H9 (cell line): Measurements from ENCODE around the gene KCTD5. TPM values are rescaled to one million over a fixed set of nuclear protein-coding genes. Genes with fewer than 3 reads are reported as not detected.

Source experiments
- DNase-seq: peaks from one replicate; pipeline ENCODE4 v3.0.0-alpha.2; 2017
- H2AFZ ChIP-seq: one replicate; pipeline ENCODE4 v1.6.1; 2013; ENCODE audit warnings: mild to moderate bottlenecking, low read length, control low read depth, moderate library complexity
- H2AK5ac ChIP-seq: 2 replicates; pipeline ENCODE4 v1.6.1; 2013; ENCODE audit warnings: low read length, control low read depth, mixed read lengths; ENCODE audit not compliant: insufficient read length
- H2BK120ac ChIP-seq: one replicate; pipeline ENCODE4 v1.6.1; 2013; ENCODE audit warnings: low read depth, mild to moderate bottlenecking, low read length, control low read depth, inconsistent platforms; ENCODE audit not compliant: poor library complexity, severe bottlenecking
- H2BK12ac ChIP-seq: 2 replicates; pipeline ENCODE4 v1.6.1; 2013; ENCODE audit warnings: low read length, control low read depth, mixed read lengths, low read depth; ENCODE audit not compliant: insufficient read length
- H2BK15ac ChIP-seq: 2 replicates; pipeline ENCODE4 v1.6.1; 2013; ENCODE audit warnings: low read depth, low read length, control low read depth
- H2BK20ac ChIP-seq: one replicate; pipeline ENCODE4 v1.6.1; 2013; ENCODE audit warnings: low read depth, mild to moderate bottlenecking, low read length, control low read depth, inconsistent platforms; ENCODE audit not compliant: poor library complexity, severe bottlenecking
- H2BK5ac ChIP-seq: 2 replicates; pipeline ENCODE4 v1.6.1; 2013; ENCODE audit warnings: low read length, control low read depth, mixed read lengths; ENCODE audit not compliant: insufficient read length
- H3K14ac ChIP-seq: 2 replicates; pipeline ENCODE4 v1.6.1; 2013; ENCODE audit warnings: low read length, control low read depth; ENCODE audit not compliant: insufficient read depth
- H3K18ac ChIP-seq: 2 replicates; pipeline ENCODE4 v1.6.1; 2013; ENCODE audit warnings: low read depth, mild to moderate bottlenecking, mixed read lengths, low read length, control low read depth; ENCODE audit not compliant: insufficient read length
- H3K23ac ChIP-seq: 2 replicates; pipeline ENCODE4 v1.6.1; 2013; ENCODE audit warnings: low read length, control low read depth, mixed read lengths, low read depth; ENCODE audit not compliant: insufficient read length
- H3K23me2 ChIP-seq: 2 replicates; pipeline ENCODE4 v1.6.1; 2013; ENCODE audit warnings: low read depth, mild to moderate bottlenecking, mixed read lengths, low read length, control low read depth; ENCODE audit not compliant: insufficient read length, poor library complexity, severe bottlenecking
- H3K27ac ChIP-seq: 2 replicates; pipeline ENCODE4 v1.5.1; 2013; ENCODE audit warnings: low read length, control low read depth, mixed read lengths, low read depth; ENCODE audit not compliant: insufficient read length
- H3K27me3 ChIP-seq: 2 replicates; pipeline ENCODE4 v1.6.1; 2013; ENCODE audit warnings: low read length, control low read depth, inconsistent platforms; ENCODE audit not compliant: insufficient read depth
- H3K4ac ChIP-seq: 2 replicates; pipeline ENCODE4 v1.6.1; 2013; ENCODE audit warnings: low read depth, mild to moderate bottlenecking, control low read depth, inconsistent platforms, low read length, moderate library complexity
- H3K4me1 ChIP-seq: 2 replicates; pipeline ENCODE4 v1.6.1; 2013; ENCODE audit warnings: low read length, control low read depth, inconsistent platforms; ENCODE audit not compliant: insufficient read depth
- H3K4me2 ChIP-seq: 2 replicates; pipeline ENCODE4 v1.6.1; 2013; ENCODE audit warnings: low read length, control low read depth, mixed read lengths; ENCODE audit not compliant: insufficient read length, insufficient read depth
- H3K56ac ChIP-seq: 2 replicates; pipeline ENCODE4 v1.6.1; 2013; ENCODE audit warnings: low read depth, mild to moderate bottlenecking, mixed read lengths, low read length, control low read depth; ENCODE audit not compliant: insufficient read length
- H3K79me1 ChIP-seq: 2 replicates; pipeline ENCODE4 v1.6.1; 2013; ENCODE audit warnings: low read depth, mild to moderate bottlenecking, moderate library complexity, low read length, control low read depth, inconsistent platforms; ENCODE audit not compliant: insufficient read depth, poor library complexity, severe bottlenecking
- H3K79me2 ChIP-seq: 2 replicates; pipeline ENCODE4 v1.6.1; 2013; ENCODE audit warnings: low read length, control low read depth, inconsistent platforms; ENCODE audit not compliant: insufficient read depth
- H3K9ac ChIP-seq: 2 replicates; pipeline ENCODE4 v1.6.1; 2013; ENCODE audit warnings: low read length, control low read depth, mixed read lengths; ENCODE audit not compliant: insufficient read length; ENCODE audit errors: extremely low read depth
- H3K9me3 ChIP-seq: one replicate; pipeline ENCODE4 v1.6.1; 2013; ENCODE audit warnings: low read depth, low read length, inconsistent platforms; ENCODE audit not compliant: control insufficient read depth
- H3T11ph ChIP-seq: one replicate; pipeline ENCODE4 v1.6.1; 2013; ENCODE audit warnings: mild to moderate bottlenecking, low read length, control low read depth, inconsistent platforms
- H4K20me1 ChIP-seq: one replicate; pipeline ENCODE4 v1.6.1; 2013; ENCODE audit not compliant: control insufficient read depth, insufficient read length, insufficient read depth
- H4K5ac ChIP-seq: 2 replicates; pipeline ENCODE4 v1.6.1; 2013; ENCODE audit warnings: low read depth, mild to moderate bottlenecking, mixed read lengths, low read length, control low read depth; ENCODE audit not compliant: insufficient read length
- H4K8ac ChIP-seq: replicated peaks from 2 replicates; pipeline ENCODE4 v1.6.1; 2013; ENCODE audit warnings: low read length, control low read depth, mixed read lengths, low read depth; ENCODE audit not compliant: insufficient read length
- H4K91ac ChIP-seq: 2 replicates; pipeline ENCODE4 v1.6.1; 2013; ENCODE audit warnings: low read depth, mild to moderate bottlenecking, moderate library complexity, mixed read lengths, low read length, control low read depth; ENCODE audit not compliant: insufficient read length
- H3K27ac Mint-ChIP-seq, 3 experiments: 2 replicates in 2 of 3; 3 replicates in 1 of 3; pipeline ENCODE4 v1.8.0; 2020 to 2021; ENCODE audit warnings: mixed read lengths in 3 of 3, mild to moderate bottlenecking in 1 of 3, moderate library complexity in 1 of 3
- H3K27me3 Mint-ChIP-seq: 2 replicates; pipeline ENCODE4 v1.8.0; 2021; ENCODE audit warnings: low read depth, mild to moderate bottlenecking, moderate library complexity, mixed read lengths
- H3K36me3 Mint-ChIP-seq, 3 experiments: 2 replicates in 2 of 3; 3 replicates in 1 of 3; pipeline ENCODE4 v1.8.0; 2020 to 2021; ENCODE audit warnings: low read depth in 3 of 3, mixed read lengths in 3 of 3; ENCODE audit not compliant: insufficient read depth in 1 of 3
- H3K4me1 Mint-ChIP-seq, 2 experiments: 2 replicates each; pipeline ENCODE4 v1.8.0; 2020; ENCODE audit warnings: mixed read lengths in 2 of 2
- H3K4me3 Mint-ChIP-seq, 2 experiments: 2 replicates in 1 of 2; 3 replicates in 1 of 2; pipeline ENCODE4 v1.8.0; 2020 to 2021; ENCODE audit warnings: mild to moderate bottlenecking in 2 of 2, mixed read lengths in 2 of 2, moderate library complexity in 1 of 2
- H3K9me3 Mint-ChIP-seq, 2 experiments: 2 replicates in 1 of 2; 3 replicates in 1 of 2; pipeline ENCODE4 v1.8.0; 2020; ENCODE audit warnings: mild to moderate bottlenecking in 2 of 2, mixed read lengths in 2 of 2, moderate library complexity in 1 of 2
- WGBS: extraction: QIAGEN DNeasy Blood & Tissue Kit; methylation state at CpG from one replicate; pipeline ENCODE4 v1.1.7; 2013; ENCODE audit warnings: missing lambda C conversion rate, low lambda C conversion rate, mixed read lengths; ENCODE audit not compliant: insufficient read length; ENCODE audit errors: extremely low coverage; 5-methylcytosine and 5-hydroxymethylcytosine counted together
- total RNA-seq: library from RNA; stranded (reverse); gene quantifications from 2 replicates; pipeline ENCODE4 v1.2.1, GENCODE V29; 2021
- TF ChIP-seq, protein P1 (sequence below): fragments of 200-600 bp; sonication (generic); conservative IDR thresholded peaks from 3 replicates; pipeline ENCODE4 v1.8.0; 2021; ENCODE audit warnings: antibody characterized with exemption, mild to moderate bottlenecking

Gene KCTD5
- total RNA-seq, 1 experiment from 2014 or later: 39.9 TPM

DNA sequence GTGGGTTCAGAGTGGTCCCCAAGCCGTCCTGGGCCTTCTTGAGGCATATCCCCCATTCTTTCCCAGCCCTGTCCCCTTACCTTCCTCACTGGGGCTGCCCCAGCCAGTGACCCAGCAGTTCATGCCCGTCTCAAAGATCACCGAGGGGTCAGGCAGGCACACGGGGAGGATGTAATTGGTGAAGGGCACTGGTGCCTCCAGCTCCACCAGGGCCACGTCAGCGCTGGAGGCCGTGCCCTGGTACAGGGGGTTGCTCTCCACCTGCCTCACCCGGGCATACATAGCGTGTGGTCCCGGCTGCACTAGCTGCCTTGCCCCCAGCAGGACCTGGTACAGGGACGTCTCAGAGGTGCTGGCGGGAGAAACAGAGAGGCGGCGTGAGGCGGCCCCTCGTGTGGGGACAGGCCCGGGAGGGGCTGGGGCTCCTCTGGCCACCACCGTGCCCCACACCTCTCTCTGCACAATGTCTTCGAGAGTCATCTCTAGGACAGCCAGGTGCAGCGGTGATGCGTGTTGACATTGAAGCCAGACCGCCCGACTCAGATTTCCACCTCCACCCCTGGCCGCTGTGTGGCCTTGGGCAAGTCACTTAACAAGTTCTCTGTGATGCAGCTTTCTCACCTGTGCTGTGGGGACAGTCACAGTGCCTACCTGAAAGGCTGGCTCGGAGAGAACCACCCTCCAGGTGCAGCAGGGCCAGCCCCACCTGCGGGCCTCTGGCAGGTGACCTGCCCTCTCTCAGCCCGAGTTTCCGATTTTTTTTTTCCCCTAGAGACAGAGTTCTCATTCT is 31.9 kb downstream of the KCTD5 start:
- Histone ChIP-seq H2BK15ac (no peak overlapping the region), H4K5ac (no peak overlapping the region), H3K23me2 (no peaks in the 10 kb centered on the region), H3K4me1 (no peaks in the 10 kb centered on the region; the same call in 1 of the 2 replicates), H3K9ac (no peak overlapping the region), H2BK5ac (no peak overlapping the region), H3K27ac (no peak overlapping the region), H3K27me3 (no peaks in the 10 kb centered on the region), H2BK12ac (no peak overlapping the region), H2AK5ac (no peak overlapping the region), H3K18ac (no peak overlapping the region), H2AFZ (no peak overlapping the region), H3K9me3 (no peaks in the 10 kb centered on the region), H3K14ac (no peak overlapping the region; the same call in 1 of the 2 replicates), H3K56ac (no peak overlapping the region), H3K79me1 (no peaks in the 10 kb centered on the region), H4K91ac (no peak overlapping the region), H4K8ac (no peak overlapping the region), H4K20me1 (no peaks in the 10 kb centered on the region), H2BK120ac (no peak overlapping the region), H2BK20ac (no peak overlapping the region), H3K23ac (no peak overlapping the region), H3K79me2 (no peaks in the 10 kb centered on the region), H3K4ac (no peak overlapping the region), H3K4me2 (no peak overlapping the region), H3T11ph (no peak overlapping the region)
- Mint-ChIP-seq H3K27me3 (peaks cover 2% of the 10 kb centered on the region), H3K9me3 (no peaks in the 10 kb centered on the region), H3K36me3 (no peaks in the 10 kb centered on the region), H3K4me3 (no peak overlapping the region), H3K27ac (no peak overlapping the region; a peak in 1 of 7 replicates), H3K4me1 (peaks cover 3 to 9% of the 10 kb centered on the region in 2 experiments; a peak in 3 of 4 replicates)
- no peak for DNase-seq
- TF ChIP-seq, protein P1, sequence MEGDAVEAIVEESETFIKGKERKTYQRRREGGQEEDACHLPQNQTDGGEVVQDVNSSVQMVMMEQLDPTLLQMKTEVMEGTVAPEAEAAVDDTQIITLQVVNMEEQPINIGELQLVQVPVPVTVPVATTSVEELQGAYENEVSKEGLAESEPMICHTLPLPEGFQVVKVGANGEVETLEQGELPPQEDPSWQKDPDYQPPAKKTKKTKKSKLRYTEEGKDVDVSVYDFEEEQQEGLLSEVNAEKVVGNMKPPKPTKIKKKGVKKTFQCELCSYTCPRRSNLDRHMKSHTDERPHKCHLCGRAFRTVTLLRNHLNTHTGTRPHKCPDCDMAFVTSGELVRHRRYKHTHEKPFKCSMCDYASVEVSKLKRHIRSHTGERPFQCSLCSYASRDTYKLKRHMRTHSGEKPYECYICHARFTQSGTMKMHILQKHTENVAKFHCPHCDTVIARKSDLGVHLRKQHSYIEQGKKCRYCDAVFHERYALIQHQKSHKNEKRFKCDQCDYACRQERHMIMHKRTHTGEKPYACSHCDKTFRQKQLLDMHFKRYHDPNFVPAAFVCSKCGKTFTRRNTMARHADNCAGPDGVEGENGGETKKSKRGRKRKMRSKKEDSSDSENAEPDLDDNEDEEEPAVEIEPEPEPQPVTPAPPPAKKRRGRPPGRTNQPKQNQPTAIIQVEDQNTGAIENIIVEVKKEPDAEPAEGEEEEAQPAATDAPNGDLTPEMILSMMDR: no peak
- no CpG with 5 or more reads among the region's 28 CpGs for WGBS
